GM21447 (cell line): Measurements from ENCODE around the gene MEAK7.
A peak's percentile ranks its signal among the peaks of the same experiment; 100 is the strongest.

Experiments
- ATAC-seq: cut with Tn5 transposase; IDR thresholded peaks from one replicate; pipeline ENCODE4 v1.9.1; 2021; ENCODE audit not compliant: unreplicated experiment

Gene MEAK7, protein sequence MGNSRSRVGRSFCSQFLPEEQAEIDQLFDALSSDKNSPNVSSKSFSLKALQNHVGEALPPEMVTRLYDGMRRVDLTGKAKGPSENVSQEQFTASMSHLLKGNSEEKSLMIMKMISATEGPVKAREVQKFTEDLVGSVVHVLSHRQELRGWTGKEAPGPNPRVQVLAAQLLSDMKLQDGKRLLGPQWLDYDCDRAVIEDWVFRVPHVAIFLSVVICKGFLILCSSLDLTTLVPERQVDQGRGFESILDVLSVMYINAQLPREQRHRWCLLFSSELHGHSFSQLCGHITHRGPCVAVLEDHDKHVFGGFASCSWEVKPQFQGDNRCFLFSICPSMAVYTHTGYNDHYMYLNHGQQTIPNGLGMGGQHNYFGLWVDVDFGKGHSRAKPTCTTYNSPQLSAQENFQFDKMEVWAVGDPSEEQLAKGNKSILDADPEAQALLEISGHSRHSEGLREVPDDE

DNA sequence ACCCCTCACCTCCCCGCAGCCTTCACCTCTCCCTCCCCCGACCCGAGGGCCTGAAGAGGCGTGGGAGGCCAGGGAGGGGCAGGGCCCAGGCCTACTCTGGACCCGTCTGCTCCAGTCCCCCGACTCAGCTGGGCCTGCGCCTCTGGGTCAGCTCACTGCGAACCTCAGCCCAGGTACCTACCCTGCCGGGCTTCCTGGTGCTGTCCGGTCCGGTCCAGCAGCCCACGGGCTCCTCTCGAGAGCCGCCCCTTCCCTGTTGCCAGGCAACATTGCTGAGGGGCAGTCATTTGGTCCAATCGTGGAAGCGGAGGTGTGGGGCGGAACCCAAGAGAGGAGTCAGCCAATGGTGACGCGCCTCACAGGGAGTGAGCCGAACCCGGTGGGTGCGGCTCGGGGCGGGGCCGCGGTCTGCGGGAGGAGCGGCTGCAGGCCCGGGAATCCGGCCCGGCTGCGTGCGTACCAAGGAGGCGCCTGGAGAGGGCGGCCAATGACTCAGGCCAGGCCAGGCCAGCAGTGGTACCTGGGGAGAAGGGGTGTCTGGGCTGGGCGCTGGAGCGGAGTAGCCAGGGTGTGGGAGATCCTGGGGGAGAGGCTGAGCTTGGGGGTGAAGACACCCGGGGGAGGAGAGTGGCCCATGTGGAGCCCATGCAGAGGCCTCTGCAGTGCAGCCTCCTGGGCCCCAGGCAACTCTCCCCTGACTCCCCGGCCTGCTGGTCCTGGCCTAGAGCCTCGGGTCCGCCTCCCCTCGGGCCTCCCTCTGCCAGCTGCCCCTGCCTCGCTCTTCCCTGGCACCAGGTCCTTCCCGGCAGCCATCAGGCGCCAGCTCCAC, at the start of gene MEAK7:
Gene MEAK7, minus strand, starts transcription at position 240 of the 829 bp plus-strand sequence. CDS start 6,573 bp downstream, outside the sequence.
- peak; percentile 90 for ATAC-seq

DNA sequence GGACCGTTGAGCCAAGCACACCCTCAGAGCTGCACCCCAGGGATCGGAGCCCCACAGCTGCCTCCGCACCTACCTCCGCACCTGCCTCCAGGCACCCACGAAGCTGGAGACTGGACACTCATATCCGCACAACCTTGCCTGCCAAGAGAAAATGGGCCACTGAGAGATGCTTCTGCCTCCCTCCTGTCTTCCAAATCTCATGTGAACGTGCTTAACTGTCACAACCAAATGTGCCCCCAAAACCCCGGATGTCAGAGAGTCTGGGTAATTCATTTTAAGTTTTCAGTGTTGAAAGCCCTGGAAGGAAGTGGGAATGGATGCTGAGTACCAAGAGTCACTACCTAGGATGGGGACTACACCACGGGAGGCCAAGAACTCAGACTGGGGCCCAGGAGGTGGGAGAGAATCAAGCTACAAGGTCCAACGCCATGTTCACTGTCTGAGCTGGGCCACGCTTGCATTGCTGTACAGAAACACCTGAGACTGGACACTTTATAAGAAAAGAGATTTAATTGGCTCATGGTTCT, 49.5 kb upstream of the MEAK7 start:
- no peak for ATAC-seq

GRCh38 chr16:84552135-84552534, 47.7 kb upstream of the MEAK7 start:
- no peak for ATAC-seq

DNA sequence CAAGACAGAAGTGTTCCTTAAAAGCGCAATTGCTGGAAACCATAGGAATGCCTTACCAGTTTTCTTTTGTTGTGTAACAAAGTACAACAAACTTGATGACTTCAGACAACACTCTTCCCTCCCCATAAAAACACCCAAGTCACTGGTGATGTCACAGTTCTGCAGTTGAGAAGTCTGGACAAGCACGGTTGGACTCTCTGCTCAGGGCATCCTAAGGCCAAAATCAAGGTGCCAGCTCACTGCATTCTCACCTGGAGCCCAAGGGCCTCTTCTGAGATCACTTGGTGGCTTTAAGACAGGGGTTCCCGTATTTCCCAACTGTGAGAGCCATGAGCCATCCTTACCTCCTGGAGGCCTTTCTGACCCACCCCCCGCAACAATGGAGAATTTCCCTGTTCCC, 45.6 kb upstream of the MEAK7 start:
- no peak for ATAC-seq

GRCh38 chr16:84548971-84549844, 44.7 kb upstream of the MEAK7 start:
- no peak for ATAC-seq

DNA sequence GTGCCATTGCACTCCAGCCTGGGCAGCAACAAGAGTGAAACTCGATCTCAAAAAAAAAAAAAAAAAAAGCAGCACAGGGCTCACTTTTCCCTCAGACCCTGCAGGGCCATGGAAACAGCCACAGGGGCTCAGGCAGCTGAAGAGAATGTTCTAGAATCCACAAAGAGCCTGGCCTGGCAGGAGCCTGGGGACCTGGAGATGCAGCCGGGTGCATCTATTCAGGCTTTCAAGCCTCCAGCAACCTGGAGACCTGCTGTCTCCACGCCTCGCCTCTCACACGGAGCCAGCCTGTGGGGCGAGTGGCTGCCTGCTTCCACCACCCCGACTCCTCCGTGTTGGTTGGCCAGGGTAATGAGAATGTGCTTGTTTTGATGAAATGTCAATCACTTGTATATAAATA, 44.0 kb upstream of the MEAK7 start:
- no peak for ATAC-seq

DNA sequence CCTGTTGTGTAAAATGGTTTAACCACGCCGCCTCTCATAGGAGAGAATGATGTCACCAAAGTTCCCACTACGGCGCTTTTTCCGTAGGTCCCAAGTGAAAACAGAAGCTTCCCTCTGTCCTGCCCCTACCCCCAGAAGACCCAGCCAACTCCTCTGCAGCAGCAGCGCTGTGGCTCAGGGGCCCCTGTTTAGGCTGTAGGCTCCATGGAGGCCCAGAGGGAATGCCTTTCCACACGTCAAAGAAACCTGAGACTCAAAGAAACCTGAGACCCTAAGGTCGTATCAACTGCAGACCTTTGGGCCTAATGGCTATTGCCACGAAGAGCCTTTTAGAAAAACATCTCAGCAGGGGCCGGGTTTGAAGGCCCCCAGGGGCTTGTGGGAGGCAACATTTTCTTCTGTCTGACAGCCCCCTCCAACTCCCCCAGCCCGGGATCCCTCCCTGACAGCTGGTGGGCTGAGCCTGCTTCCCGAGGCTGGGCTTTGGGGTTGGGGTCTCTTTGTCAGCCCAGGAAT, 43.1 kb upstream of the MEAK7 start:
- ATAC-seq, result no peak

GRCh38 chr16:84546669-84547545, 42.4 kb upstream of the MEAK7 start:
- no peak for ATAC-seq

DNA sequence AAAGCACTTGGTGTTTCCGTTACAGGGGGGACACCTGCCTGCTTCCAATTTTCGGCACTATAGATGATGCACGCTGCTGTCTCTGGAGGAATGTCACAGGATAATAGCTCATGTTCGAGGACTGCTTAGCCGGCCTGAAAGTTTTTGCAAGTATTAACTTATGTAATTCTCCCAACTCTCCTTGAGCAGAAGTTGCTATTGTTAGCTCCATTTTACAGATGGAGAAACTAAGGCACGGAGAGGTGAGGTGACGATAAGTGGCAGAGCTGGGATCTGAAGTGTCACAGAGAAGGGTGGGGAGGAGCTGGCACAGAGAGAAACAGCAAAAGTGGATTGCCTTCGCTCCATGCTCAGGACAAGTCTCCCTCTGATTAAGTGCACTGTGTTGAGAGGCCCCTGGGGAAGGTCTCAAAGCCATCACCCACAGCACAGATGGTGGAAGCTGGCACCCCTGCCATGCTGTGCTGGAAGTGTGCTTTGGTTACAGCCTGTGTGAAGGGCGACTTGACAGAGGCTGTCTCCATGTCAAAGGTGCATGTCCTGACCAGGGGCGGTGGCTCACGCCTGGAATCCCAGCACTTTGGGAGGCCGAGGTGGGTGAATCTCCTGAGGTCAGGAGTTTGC, 40.8 kb upstream of the MEAK7 start:
- no peak for ATAC-seq

GRCh38 chr16:84544031-84544773, 39.7 kb upstream of the MEAK7 start:
- no peak for ATAC-seq

- no peak for ATAC-seq
Measured at GRCh38 chr16:84543253-84543652, 38.8 kb upstream of the MEAK7 start.

- ATAC-seq, result no peak
Measured at GRCh38 chr16:84541999-84542817, 37.7 kb upstream of the MEAK7 start.

DNA sequence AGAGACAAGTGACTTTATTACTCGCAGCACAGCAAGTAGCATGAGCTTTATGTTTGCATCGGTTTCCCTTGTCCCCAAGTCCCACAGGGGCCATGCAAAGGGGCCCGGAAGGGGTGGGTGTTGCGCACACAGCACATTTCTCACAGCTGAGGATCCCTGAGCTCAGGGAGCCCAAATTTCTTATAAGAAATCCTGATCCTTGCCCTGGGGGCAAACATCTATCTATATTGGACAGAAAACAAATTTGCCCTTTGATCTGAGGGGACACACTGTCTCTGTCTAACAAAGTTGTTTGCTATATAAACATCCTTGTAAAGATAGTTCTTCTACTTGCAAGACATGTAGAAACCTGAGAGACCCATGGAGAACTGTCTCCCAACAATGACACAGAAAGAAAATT, 35.7 kb upstream of the MEAK7 start:
- no peak for ATAC-seq

DNA sequence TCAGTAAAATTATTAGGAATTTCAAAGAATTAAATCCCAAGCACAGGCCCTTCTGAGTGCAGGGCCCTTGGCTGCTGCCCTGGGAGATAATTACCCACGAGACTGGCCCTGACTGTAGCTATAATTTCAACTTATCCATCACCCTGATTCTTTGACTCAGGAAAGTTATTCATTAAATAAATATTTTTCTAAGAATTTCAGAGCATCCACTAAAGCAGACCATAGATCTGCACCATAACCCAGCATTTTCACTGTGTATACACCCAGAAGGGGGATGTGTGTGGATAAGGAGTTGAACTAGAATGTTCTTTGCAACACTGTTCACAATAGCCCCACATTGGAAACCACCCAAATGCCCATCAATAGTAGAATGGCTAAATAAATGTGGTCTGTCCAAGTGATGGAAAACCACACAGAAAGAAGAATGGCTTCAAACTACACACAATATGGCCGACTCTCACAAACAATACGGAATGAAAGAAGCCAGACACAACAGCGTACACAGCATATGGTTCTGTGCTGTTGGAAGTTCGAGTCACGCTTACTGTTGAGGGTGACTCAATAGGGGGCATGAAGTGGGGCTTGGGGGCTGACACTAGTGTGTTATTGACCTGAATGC, 33.9 kb upstream of the MEAK7 start:
- ATAC-seq, result no peak

- no peak for ATAC-seq
Measured at GRCh38 chr16:84537491-84538151, 33.2 kb upstream of the MEAK7 start.

GRCh38 chr16:84535851-84536250, 31.4 kb upstream of the MEAK7 start:
- no peak for ATAC-seq

DNA sequence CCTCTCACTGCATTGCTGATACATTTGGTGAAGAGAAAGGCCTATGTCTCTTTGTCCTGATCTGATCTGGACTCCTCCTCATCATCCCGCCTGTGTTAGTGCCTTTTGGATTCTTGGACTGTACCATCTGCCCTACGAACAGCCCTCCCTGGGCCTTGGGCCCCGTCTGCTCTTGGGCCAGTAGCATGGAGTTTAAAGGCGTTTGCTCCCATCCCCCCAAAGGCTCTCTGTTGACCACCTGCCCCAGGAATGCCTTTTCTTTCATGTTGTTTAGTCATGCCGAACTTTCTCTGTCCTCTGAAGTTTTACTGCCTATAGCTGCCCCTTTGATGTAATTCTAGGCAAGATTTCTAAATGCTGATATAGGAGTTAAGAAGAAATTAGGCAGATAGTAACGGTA, 30.9 kb upstream of the MEAK7 start:
- no peak for ATAC-seq
